BJ (cell line): ENCODE data around the gene CASKIN2. TPM values are rescaled to one million over a fixed set of nuclear protein-coding genes. Genes with fewer than 3 reads are reported as not detected.

ENCODE experiments used
- CTCF ChIA-PET: fragments of 350-600 bp; formaldehyde crosslinking; extraction: SDS; loops from one replicate; lab custom pipeline; 2021; ENCODE audit warnings: antibody characterized with exemption, inconsistent platforms; lab: Yijun Ruan, JAX
- POLR2A ChIA-PET: fragments of 300-600 bp; sonication (Branson Sonifier 250); formaldehyde crosslinking; extraction: SDS; loops from one replicate; lab custom pipeline; 2021; ENCODE audit warnings: antibody characterized with exemption; lab: Charles Lee
- DNase-seq: peaks from one replicate; pipeline ENCODE4 v3.0.0-alpha.2; 2011; ENCODE audit warnings: low read depth
- H3K27me3 ChIP-seq: 2 replicates; pipeline ENCODE4 v1.6.0; 2011; ENCODE audit warnings: low read length; ENCODE audit not compliant: control insufficient read depth, insufficient read depth
- H3K36me3 ChIP-seq: 2 replicates; pipeline ENCODE4 v1.5.1; 2011; ENCODE audit warnings: low read length; ENCODE audit not compliant: control insufficient read depth, insufficient read depth
- H3K4me3 ChIP-seq: 2 replicates; pipeline ENCODE4 v1.5.1; 2011; ENCODE audit warnings: low read depth, mild to moderate bottlenecking, control low read depth, low read length
- CTCF ChIP-seq: IDR thresholded peaks from 2 replicates; pipeline ENCODE4 v1.5.1; 2011; ENCODE audit warnings: low read depth, mild to moderate bottlenecking, control low read depth, inconsistent platforms, low read length, moderate library complexity; ENCODE audit not compliant: insufficient read depth
- polyA plus RNA-seq: library from polyadenylated mRNA; depleted of rRNA; stranded (reverse); fragments of >200 nt; gene quantifications from 2 replicates; pipeline ENCODE4 v1.2.3, GENCODE V29; 2011

Gene CASKIN2
- polyA plus RNA-seq, 1 experiment = 4.8 TPM

DNA sequence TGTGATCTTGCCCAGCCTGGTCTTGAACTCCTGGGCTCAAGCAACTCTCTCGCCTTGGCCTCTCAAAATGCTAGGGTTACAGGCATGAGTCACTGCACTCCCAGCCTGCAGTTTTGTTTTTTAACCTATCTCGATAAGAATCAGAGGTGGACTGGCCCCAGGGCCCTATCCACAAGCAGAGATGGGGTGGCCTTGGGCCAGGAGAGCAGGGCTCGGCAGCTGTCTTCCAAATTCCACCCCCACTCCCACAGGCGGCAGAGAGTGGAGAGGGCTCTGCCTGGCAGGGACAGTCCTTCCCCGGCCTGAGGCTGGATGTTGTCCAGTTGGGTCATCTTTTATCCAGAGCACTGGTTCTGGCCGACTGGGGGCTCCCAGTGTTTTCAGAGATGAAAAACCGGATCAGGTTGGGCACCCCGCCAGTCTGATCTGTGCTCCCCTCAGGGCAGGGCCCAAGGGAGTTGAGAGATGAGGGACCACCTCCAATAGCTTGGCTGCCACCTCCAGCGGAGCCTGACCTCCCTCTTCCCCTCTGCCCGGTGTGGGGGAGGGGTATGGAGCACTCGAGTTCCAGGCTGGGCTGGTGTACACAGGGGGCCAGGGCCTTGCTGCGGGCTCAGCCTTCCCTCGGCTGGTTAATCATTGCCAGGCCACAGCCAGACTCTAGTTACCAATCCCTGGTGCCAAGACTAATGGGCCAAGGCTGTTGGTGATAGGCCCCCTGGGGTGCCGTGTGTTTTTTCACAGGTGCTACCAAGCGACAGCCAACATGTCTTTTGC, 41.9 kb upstream of the CASKIN2 start:
- ChIA-PET CTCF (interaction anchor here (0.6 kb wide), 1 partner anchor 70 kb away, joined by 3 read pairs; no protein-coding TSS in a partner anchor), POLR2A (interaction anchor here (0.6 kb wide), 1 partner anchor 104 kb away, joined by 12 read pairs; no protein-coding TSS in a partner anchor)
- H3K27me3 ChIP-seq = no peaks in the 10 kb centered on the region
- TF ChIP-seq CTCF = no peak
- H3K4me3 ChIP-seq = no peak overlapping the region
- DNase-seq = peak; percentile 11
- H3K36me3 ChIP-seq = no peaks in the 10 kb centered on the region

DNA sequence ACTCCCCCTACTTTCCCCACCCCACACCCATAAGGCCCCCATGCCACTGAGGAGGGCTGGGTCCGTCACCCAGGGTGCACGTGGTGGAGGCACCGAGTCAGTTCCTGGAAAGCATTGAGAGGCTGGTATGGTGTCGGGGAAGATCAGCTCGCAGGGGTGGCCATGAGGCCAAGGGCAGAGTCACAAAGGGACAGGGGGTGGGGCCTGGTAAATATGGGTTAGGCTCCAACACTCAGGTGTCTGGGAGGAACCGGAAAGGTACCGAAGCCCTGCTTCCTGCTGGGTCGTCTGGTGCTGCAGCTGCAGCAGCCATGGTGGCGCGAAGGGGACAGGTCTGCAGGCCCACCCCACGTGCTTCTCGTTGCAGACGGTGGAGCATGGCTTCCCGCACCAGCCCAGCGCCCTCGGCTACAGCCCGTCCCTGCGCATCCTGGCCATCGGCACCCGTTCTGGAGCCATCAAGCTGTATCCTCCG, 40.4 kb upstream of the CASKIN2 start:
- no peak overlapping the region for H3K4me3 ChIP-seq
- CTCF ChIA-PET = no interaction called here
- H3K36me3 ChIP-seq = no peaks in the 10 kb centered on the region
- H3K27me3 ChIP-seq = no peaks in the 10 kb centered on the region
- TF ChIP-seq CTCF = no peak
- no peak for DNase-seq
- POLR2A ChIA-PET = no interaction called here

- TF ChIP-seq CTCF = no peak
Measured at GRCh38 chr17:75553295-75554110, 38.2 kb upstream of the CASKIN2 start.

GRCh38 chr17:75552425-75553294, 37.3 kb upstream of the CASKIN2 start:
- ChIA-PET CTCF (interaction anchor here (0.6 to 2.2 kb wide), 5 partner anchors 10 to 477 kb away, joined by 3 to 9 read pairs (median 3); partner anchors contain the start of gene TSEN54), POLR2A (no interaction called here)
- no peak for TF ChIP-seq CTCF
- Histone ChIP-seq H3K27me3 (no peaks in the 10 kb centered on the region), H3K4me3 (no peak overlapping the region), H3K36me3 (no peaks in the 10 kb centered on the region)
- DNase-seq = no peak

More at GRCh38 chr17:75553295-75554110, 38.2 kb upstream of the CASKIN2 start:
- H3K36me3 ChIP-seq = no peaks in the 10 kb centered on the region
- DNase-seq = no peak
- ChIA-PET POLR2A (no interaction called here), CTCF (interaction anchor here (1.0 to 2.2 kb wide), 2 partner anchors 11 to 196 kb away, joined by 3 to 9 read pairs; no protein-coding TSS in a partner anchor)
- H3K27me3 ChIP-seq = no peaks in the 10 kb centered on the region
- H3K4me3 ChIP-seq = no peak overlapping the region
